HG03103 (cell line): ENCODE data around the gene ZNF556.
"Not testable (repeated sequence)": the region's sequence is repeated elsewhere in the genome, so short reads cannot be mapped to it uniquely, and the experiment has no call there.

Experiments
- ATAC-seq: cut with Tn5 transposase; IDR thresholded peaks from one replicate; pipeline ENCODE4 v1.9.1; 2021; ENCODE audit warnings: low read depth; ENCODE audit not compliant: unreplicated experiment

The ZNF556 gene

DNA sequence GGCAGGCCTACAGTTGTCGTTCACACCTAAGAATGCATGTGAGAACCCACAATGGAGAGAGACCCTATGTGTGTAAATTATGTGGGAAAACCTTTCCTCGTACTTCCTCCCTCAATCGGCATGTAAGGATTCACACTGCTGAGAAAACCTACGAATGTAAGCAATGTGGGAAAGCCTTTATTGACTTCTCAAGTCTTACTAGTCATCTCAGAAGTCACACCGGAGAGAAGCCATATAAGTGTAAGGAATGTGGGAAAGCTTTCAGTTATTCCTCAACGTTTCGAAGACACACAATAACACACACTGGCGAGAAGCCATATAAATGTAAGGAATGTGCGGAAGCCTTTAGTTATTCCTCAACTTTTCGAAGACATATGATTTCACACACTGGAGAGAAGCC, 14.5 kb upstream of the ZNF556 start:
- ATAC-seq: no peak

DNA sequence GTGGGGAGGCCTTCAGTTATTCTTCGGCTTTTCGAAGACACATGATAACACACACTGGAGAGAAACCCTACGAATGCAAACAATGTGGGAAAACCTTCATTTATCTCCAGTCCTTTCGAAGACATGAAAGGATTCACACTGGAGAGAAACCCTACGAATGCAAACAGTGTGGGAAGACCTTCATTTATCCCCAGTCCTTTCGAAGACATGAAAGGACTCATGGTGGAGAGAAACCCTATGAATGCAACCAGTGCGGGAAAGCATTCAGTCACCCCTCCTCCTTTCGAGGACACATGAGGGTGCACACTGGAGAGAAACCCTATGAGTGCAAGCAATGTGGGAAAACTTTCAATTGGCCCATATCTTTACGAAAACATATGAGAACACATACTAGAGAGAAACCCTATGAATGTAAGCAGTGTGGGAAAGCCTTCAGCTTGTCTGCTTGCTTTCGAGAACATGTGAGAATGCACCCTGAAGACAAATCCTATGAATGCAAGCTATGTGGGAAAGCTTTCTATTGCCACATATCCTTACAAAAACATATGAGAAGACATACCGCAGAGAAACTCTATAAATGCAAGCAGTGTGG, 14.0 kb upstream of the ZNF556 start:
- ATAC-seq: no peak

DNA sequence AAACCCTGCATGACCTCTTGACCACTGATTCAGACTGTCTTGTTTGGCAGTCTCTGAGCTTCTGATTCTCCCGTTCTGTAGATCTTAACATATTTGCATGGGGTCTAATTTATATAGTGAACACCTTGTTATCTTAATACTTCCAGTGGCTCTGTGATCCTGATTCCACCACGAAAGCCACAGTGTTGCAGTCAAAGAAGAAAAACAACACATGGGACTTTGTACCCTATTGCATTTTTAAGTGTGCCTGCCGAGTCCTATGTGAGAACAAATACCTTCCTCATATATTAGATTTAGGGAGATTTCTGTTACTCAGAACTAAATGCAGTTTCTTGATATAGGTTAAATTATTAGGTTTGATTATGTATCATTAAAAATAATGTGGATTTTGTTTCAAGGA, 12.3 kb upstream of the ZNF556 start:
- no peak for ATAC-seq

DNA sequence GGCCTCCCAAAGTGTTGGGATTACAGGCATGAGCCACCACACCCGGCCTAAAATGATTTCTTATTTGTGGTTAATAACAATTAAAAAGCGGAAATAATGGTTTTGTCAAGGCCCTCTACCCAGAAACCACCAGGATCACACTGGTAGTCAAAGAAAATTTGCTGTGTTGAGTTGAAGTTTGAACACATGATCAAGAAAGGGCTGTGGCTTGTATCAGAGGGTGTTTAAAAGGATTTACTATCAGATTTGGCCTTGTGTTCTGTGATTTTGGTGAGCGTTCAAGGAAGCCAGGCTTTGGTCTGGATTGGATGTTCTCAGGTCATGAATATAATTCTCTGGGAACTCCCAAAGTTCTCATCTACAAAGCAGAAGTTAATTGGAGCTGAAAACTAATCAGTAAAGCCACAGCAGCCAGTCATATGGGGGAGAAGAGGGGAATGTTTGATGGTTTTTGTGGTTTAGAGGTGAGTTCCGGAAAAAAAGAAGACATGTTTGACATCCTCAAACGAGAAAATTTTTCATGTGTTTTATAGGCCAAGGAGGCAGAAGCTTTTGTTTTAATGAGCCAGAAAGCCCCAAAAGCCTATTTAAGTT, 10.6 kb upstream of the ZNF556 start:
- no peak for ATAC-seq

DNA sequence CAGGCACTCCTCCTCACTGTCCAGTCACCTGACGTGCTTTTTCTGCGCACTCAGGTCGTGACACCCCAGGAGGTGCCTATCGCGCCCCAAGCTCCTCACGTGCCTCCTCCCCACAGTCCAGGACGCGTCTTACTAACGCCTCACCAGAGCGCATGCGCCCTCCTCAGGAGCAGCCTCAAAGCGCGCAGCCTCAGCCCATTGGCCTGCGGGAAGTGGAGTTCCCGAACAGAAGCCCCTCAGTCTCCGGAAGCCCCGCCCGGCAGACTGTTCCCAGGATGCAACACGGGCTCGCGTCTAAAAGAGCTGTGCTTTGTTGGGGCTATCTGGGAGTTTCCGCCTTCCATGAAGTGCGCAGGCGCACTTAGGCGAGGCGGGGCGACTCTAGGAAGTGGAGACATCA, 8.3 kb upstream of the ZNF556 start:
- ATAC-seq: no peak

DNA sequence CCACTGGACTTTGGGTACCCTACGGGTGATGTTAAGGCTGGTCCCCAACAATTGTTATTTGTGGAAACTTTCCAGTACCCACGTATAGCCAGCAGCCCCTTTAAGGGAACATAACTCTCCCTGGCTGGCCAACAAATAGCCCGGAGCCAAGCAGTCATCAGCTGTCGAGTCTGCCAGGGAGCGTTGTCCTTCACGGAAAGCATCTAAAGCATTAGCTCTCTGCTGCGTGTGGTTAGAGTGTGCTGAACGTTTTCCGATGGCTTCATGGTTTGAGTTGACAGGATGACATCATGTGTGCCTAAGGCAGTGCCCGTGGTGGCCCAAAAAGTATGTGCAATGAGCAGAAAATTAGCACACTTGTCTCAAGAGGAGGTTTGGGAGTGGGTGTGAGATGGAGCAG, 3.3 kb upstream of the ZNF556 start:
- no peak for ATAC-seq

DNA sequence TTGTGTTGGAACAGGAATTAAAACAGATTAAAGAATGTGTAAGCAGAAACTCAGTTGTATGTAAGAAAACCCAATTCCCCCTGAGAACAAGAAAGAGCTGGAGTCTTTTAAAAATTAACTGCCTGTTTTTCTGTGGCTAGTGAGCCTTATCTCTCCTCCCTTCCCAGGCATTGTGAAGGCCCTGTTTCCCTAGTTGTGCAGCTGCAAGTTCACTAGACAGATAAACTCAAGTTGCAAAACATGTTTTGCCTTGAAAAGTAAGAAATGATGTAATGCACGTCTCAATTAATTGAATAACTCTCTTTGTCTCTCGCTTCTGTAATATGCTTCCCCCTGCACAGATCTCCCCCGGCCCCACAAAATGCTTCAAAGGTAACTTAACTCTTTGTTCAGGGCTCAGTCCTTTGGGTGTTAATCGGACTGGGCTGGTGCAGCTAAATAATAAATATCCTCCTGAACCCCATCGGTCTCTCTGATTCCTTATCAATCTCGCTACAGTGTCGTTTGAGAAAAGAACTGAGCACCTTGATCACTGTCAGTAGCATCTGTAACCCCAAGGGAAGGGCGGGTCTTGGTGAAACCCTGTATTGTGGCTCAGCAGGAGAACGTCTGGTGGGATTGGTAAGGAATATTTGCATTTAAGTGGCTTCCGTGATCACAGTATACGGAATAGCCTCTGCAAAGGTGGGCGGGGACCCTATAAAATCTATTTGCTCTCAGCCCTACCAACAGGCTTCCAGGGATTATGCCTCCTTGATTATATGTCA, 1.6 kb upstream of the ZNF556 start:
- no peak for ATAC-seq

DNA sequence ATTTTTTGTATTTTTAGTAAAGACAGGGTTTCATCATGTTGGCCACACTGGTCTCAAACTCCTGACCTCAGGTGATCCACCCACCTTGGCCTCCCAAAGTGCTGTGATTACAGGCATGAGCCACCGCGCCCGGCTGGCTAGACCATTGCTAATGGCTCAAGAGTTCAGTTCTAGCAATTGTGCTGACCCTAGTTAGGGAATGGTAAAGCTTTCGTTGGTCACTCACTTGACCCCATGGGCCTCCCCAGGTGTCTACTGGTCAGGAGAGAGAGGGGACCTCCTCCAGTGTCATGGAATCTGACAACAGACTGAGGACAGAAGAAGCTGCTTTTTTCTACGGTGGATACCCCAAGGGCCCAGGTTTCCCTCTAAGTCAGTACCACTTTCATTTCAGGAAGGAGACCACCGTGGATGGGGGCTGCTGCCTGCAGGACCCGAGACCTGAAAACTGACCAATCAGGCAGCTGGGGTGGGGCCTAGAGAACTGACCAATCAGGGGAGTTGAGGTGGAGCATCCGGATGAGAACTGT, 575 bp upstream of the ZNF556 start:
- ATAC-seq: no peak

DNA sequence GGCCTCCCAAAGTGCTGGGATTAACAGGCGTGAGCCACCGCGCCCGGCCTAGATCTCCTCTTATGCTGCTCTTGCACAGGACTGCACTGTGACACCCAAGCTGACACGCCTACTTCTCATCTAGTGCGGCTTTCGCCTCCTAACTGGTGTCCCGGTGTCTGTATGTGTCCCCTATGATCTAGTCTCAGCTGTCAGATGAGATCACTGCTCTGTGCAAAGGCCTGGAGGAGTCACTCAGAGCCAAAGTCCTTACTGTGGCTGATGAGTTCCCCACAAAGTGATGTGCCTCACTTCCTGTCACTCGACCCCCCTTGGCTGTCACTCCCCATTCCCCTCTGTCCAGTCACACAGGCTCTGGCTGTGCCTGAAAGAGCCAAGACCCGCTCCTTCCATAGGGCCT, 2.5 kb downstream of the ZNF556 start:
- no peak for ATAC-seq

DNA sequence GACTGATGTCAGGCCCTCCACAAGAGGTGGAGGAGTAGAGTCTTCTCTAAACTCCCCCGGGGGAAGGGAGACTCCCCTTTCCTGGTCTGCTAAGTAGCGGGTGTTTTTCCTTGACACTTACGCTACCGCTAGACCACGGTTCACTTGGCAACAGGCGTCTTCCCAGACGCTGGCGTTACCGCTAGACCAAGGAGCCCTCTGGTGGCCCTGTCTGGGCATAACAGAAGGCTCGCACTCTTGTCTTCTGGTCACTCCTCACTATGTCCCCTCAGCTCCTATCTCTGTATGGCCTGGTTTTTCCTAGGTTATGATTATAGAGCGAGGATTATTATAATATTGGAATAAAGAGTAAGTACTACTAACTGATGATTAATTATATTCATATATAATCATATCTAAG, 5.0 kb downstream of the ZNF556 start:
- not testable (repeated sequence) for ATAC-seq

DNA sequence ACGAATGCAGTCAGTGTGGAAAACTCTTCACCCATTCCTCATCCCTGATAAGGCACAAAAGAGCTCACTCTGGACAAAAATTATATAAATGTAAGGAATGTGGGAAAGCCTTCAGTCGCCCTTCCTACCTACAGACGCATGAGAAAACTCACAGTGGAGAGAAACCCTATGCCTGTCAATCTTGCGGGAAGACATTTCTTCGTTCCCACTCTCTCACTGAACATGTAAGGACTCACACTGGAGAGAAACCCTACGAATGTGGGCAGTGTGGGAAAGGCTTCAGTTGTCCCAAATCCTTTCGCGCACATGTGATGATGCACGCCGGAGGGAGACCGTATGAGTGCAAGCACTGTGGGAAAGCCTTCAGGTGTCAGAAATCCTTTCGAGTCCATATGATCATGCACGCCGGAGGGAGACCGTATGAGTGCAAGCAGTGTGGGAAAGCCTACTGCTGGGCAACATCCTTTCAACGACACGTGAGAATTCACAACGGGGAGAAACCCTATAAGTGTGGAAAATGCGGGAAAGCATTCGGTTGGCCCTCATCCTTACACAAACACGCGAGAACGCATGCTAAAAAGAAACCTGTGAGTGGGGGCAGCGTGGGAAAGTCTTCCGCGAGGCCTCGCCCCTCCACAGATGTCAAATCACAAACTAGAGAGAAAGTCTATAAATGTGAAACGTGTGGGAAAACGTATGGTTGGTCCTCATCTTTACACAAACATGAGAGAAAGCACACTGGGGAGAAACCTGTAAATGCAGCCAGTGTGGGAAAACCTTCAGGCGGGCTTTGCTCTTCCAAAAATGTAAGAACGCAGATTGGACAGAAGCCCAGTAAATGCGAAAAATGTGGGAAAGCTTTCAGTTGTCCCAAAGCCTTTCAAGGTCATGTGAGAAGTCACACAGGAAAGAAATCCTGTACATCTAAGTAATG, 10.5 kb downstream of the ZNF556 start:
- ATAC-seq: no peak

DNA sequence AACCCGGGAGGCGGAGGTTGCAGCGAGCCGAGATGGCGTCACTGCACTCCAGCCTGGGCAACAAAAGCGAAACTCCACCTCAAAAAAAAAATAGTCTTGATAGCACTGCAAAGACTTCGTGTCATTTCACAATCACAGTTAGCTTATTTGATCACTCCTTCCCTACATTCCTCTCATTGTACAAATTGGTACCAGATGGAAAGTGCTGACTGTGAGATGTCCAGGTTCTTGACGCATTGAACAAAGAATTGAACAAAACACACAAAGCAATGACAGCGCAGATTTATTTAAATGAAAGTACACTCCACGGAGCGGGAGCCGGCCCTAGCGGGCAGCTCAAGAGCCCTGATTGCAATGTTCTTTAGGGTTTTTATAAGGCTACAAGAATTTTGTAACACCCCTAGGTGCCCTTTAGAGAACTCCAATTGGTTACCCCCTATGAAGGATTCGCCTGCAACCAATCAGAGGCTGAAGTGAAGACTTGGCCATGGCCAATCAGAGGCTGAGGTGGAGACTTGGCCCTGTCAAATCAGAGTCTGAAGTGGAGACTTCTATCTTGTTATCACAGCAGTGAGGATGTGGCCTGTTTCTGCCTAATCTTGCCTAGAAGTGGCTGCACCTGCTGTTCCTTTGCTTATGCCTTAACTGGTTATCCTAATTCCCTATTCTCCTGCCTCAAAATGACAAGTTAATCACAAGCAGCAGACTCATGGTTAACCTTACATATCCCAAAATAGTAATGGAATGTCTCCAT, 16.7 kb downstream of the ZNF556 start:
- no peak for ATAC-seq

DNA sequence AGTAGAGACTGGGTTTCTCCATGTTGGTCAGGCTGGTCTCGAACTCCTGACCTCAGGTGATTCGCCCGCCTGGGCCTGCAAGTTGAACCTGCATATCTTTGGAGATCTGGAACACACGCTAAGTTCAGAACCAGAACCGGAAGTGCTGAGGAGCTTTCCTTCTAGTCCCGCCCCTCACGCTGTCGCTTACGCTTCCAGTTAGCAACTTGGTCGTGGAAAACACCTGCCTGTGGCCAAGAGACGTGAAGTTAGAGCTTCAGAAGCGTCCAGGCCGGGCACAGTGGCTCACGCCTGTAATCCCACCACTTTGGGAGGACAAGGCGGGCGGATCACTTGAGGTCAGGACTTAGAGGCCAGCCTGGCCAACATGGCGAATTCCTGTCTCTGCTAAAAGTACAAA, 18.6 kb downstream of the ZNF556 start:
- ATAC-seq: no peak

DNA sequence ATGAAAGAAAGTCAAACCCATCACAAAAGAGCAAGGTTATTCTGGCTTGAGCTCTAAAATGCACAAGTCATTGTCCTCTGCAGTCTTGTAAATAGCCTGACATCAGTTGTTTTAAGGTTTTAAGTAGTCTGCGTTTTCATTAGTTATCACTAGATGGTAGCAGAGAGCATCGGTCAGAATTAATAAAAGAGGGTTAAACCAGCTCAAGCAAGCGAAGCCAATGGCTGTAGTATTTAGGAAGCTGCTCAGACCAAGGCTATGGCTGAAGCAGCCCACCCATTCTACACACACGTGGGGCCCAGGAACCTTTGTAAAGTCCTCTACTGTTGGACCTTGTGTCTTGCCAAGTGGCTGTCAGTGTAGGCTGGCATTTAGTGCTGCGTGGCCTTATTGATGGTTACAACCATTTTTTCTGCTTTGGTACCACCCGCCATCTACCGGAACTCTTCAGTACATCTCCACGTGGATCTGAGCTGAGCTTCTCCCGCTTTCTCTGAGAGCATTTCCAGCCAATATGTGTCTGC, 20.3 kb downstream of the ZNF556 start:
- ATAC-seq: no peak

DNA sequence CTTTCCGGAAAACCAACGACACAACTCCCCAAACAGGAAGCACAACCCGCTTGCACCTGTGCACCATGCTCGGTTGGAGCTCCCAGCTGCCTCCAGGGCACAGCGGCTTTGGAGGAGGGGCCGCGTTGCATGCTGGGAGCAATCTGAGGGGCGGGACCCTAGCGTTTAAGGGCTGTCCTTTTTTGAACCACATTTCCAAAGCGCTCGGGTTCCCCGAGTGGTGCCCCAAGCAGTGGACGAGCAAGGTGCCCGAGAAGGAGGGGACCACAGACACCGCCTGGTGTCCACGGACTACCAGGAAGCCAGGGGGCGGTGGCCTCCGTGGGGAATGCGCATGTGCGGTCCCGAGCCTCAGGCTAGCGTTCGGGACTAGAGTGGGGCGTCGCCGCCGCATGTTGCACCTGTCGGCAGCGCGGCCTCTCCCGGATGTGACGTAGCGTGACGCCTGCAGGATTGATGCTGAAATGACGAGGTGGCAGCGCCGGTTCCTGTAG, 21.6 kb downstream of the ZNF556 start:
- ATAC-seq: no peak

DNA sequence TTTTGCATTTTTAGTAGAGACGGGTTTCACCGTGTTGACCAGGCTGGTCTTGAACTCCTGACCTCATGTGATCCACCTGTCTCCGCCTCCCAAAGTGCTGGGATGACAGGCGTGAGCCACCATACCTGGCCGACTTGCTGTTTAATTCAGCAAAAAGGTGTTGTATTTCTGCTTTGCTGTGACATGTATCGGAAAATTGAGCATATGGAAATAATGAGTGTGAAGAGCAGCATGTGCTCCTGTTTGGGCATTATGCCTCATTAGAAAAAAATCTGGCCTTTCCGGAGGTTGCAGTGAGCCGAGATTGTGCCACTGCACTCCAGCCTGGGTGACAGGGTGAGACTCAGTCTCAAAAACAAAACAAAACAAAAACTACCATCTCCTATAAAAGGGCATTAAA, 23.4 kb downstream of the ZNF556 start:
- not testable (repeated sequence) for ATAC-seq

DNA sequence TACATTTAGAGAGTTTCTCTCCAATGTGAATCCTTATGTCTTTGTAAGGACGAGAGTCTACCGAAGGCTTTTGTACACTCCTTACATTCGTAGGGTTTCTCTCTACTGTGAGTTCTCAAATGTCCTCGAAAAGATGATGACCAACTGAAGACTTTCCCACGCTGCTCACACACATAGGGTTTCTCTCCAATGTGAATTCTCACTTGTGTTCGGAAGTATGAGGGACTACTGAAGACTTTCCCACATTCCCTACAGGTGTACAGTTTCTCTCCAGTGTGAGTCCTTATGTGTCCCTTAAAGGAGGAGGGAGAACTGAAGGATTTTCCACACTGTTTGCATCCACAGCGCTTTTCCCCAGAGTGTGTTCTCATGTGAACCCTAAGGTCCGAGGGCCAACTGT, 29.6 kb downstream of the ZNF556 start:
- ATAC-seq: no peak

DNA sequence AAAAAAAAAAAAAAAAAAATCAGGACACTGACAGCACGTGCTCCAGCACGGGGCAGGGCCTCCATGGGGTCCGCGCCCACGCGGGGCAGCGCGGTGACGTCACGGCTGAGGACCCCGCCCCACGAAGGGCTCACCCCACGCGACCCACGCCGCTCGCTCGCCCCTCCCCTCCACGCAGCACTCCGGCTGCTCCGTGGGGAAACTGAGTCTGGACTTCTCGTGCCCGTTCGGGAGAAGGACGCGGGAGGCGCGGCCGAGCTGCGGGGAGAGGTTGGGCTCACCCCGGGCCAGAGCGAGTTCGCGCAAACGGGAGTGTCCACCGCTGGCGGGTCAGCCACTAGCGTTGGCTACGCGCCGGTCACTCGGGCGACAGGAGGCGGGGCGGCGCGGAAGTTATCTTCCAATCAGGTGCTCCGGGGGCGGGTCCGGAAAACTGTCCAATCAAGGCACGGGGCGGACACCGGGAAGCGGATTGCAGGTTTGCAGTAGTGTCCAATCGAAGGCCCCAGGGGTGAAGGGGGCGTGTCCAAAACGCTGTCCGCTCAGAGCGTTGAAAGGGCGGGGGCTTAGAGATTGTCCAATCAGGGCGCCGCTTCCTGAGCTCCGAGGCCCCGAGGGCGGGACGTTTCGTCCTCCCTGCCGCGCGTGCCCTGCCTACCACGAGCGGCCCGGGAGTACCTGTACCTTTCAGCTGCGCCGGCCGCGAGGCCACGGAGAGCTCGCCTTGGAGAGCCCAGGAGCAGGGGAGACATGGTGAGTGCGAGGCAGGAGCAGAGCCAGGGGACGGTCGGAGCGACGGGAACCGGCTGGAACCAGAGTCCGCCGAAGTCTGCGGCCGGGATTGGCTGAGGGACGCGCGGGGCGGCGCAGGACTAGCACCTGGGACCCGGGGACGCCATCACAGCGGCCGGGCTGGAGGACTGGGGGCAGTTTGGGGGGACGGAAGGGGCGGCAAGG, 33.4 kb downstream of the ZNF556 start, which contains the start of gene ZNF57:
TSS of gene ZNF57 (plus strand) at position 633 of the 957 bp plus-strand sequence. CDS start at position 751, 118 bp downstream.
- peak; percentile 89 for ATAC-seq
